ENCODE data around the gene LACTBL1.

The LACTBL1 gene

GRCh38 chr1:22969304-22969709, 3.4 kb downstream of the LACTBL1 start:
- H3F3A ChIP-seq (ENCODE audit: insufficient read depth): no peaks in the 10 kb centered on the region
- H3K9me2 ChIP-seq (replicated peaks; ENCODE audit: insufficient read depth, low read length): no peaks in the 10 kb centered on the region
- H3K9me3 ChIP-seq (ENCODE audit: insufficient read depth, low read length): 0 out of 2 replicates have a peak, but pooled peaks cover 3% of the 10 kb centered on the region
- H3K4me3 ChIP-seq (ENCODE audit: insufficient read depth, low read length, poor library complexity, severe bottlenecking): no peak overlapping the region
- no peak overlapping the region for H2AFZ ChIP-seq (ENCODE audit: low read depth, low read length, severe bottlenecking)
- H3K27me3 ChIP-seq (ENCODE audit: low read length): no peaks in the 10 kb centered on the region
- H3K4me2 ChIP-seq (ENCODE audit: low read depth, low read length, poor library complexity, severe bottlenecking): no peak overlapping the region
- TF ChIP-seq EZH2phosphoT487 (conservative IDR thresholded peaks at IDR 0.05; ENCODE audit: low read length) (no peak), CTCF (IDR thresholded peaks at IDR 0.05; ENCODE audit: insufficient read depth, low read length, poor library complexity, severe bottlenecking) (no peak)
- H3K79me2 ChIP-seq (ENCODE audit: insufficient read depth, low read length): no peaks in the 10 kb centered on the region
- no peak overlapping the region for H3K27ac ChIP-seq (ENCODE audit: low read depth, low read length)
- H4K20me1 ChIP-seq (ENCODE audit: low read depth, low read length): no peaks in the 10 kb centered on the region
- no peaks in the 10 kb centered on the region for H3K36me3 ChIP-seq (ENCODE audit: low read length)
- no peak overlapping the region for H3K9ac ChIP-seq (ENCODE audit: low read length)

- H3K27ac ChIP-seq (ENCODE audit: low read depth, low read length): no peak overlapping the region
- no peak overlapping the region for H3K9ac ChIP-seq (ENCODE audit: low read length)
Observed at GRCh38 chr1:22967833-22968232, 4.8 kb downstream of the LACTBL1 start.

GRCh38 chr1:22966309-22966708, 6.4 kb downstream of the LACTBL1 start:
- Histone ChIP-seq H3K9me2 (replicated peaks; ENCODE audit: insufficient read depth, low read length) (no peaks in the 10 kb centered on the region), H3K4me3 (ENCODE audit: insufficient read depth, low read length, poor library complexity, severe bottlenecking) (no peak overlapping the region), H3K9me3 (ENCODE audit: insufficient read depth, low read length) (0 out of 2 replicates have a peak, but pooled peaks cover 3% of the 10 kb centered on the region), H3K79me2 (ENCODE audit: insufficient read depth, low read length) (no peaks in the 10 kb centered on the region), H4K20me1 (ENCODE audit: low read depth, low read length) (no peaks in the 10 kb centered on the region), H3K27ac (ENCODE audit: low read depth, low read length) (no peak overlapping the region), H3K9ac (ENCODE audit: low read length) (no peak overlapping the region), H3K27me3 (ENCODE audit: low read length) (no peaks in the 10 kb centered on the region), H2AFZ (ENCODE audit: low read depth, low read length, severe bottlenecking) (no peak overlapping the region), H3K36me3 (ENCODE audit: low read length) (no peaks in the 10 kb centered on the region), H3F3A (ENCODE audit: insufficient read depth) (no peaks in the 10 kb centered on the region), H3K4me2 (ENCODE audit: low read depth, low read length, poor library complexity, severe bottlenecking) (no peak overlapping the region)
- TF ChIP-seq CTCF (IDR thresholded peaks at IDR 0.05; ENCODE audit: insufficient read depth, low read length, poor library complexity, severe bottlenecking) (no peak), EZH2phosphoT487 (conservative IDR thresholded peaks at IDR 0.05; ENCODE audit: low read length) (no peak)

More at GRCh38 chr1:22967833-22968232, 4.8 kb downstream of the LACTBL1 start:
- Histone ChIP-seq H3F3A (ENCODE audit: insufficient read depth) (no peaks in the 10 kb centered on the region), H3K4me2 (ENCODE audit: low read depth, low read length, poor library complexity, severe bottlenecking) (no peak overlapping the region), H4K20me1 (ENCODE audit: low read depth, low read length) (no peaks in the 10 kb centered on the region), H2AFZ (ENCODE audit: low read depth, low read length, severe bottlenecking) (no peak overlapping the region), H3K79me2 (ENCODE audit: insufficient read depth, low read length) (no peaks in the 10 kb centered on the region), H3K4me3 (ENCODE audit: insufficient read depth, low read length, poor library complexity, severe bottlenecking) (no peak overlapping the region), H3K9me2 (replicated peaks; ENCODE audit: insufficient read depth, low read length) (no peaks in the 10 kb centered on the region), H3K9me3 (ENCODE audit: insufficient read depth, low read length) (0 out of 2 replicates have a peak, but pooled peaks cover 3% of the 10 kb centered on the region), H3K36me3 (ENCODE audit: low read length) (no peaks in the 10 kb centered on the region), H3K27me3 (ENCODE audit: low read length) (no peaks in the 10 kb centered on the region)
- TF ChIP-seq CTCF (IDR thresholded peaks at IDR 0.05; ENCODE audit: insufficient read depth, low read length, poor library complexity, severe bottlenecking) (no peak), EZH2phosphoT487 (conservative IDR thresholded peaks at IDR 0.05; ENCODE audit: low read length) (no peak)

All from SU-DHL-6 (cell line).